IPS DF 6.9 (cell line): Measurements from ENCODE around the gene ITGB8.

ENCODE experiments used
- DNase-seq: peaks from one replicate; pipeline ENCODE4 v3.0.0-alpha.2; 2013; ENCODE audit warnings: low read depth, low spot score
- H3K27ac ChIP-seq: one replicate; pipeline ENCODE4 v1.5.1; 2013; ENCODE audit warnings: low read length, control low read depth
- H3K27me3 ChIP-seq: 2 replicates; pipeline ENCODE4 v1.6.1; 2013; ENCODE audit warnings: mild to moderate bottlenecking, low read length; ENCODE audit not compliant: control insufficient read depth, insufficient read depth
- H3K36me3 ChIP-seq: 2 replicates; pipeline ENCODE4 v1.6.1; 2013; ENCODE audit warnings: low read length; ENCODE audit not compliant: control insufficient read depth, insufficient read depth
- H3K4me1 ChIP-seq: 2 replicates; pipeline ENCODE4 v1.6.1; 2013; ENCODE audit warnings: low read length; ENCODE audit not compliant: control insufficient read depth, insufficient read depth
- H3K4me3 ChIP-seq: 2 replicates; pipeline ENCODE4 v1.5.1; 2013; ENCODE audit warnings: mild to moderate bottlenecking, low read length
- H3K9me3 ChIP-seq: 2 replicates; pipeline ENCODE4 v1.6.1; 2013; ENCODE audit warnings: low read length, inconsistent platforms; ENCODE audit not compliant: control insufficient read depth, insufficient read depth
- WGBS: extraction: QIAGEN DNeasy Blood & Tissue Kit; methylation state at CpG from one replicate; pipeline ENCODE4 v1.1.7; 2013; ENCODE audit warnings: mixed read lengths, missing lambda C conversion rate; ENCODE audit not compliant: insufficient read length, insufficient coverage; 5-methylcytosine and 5-hydroxymethylcytosine counted together

Gene ITGB8

GRCh38 chr7:20395511-20395910 is 64.8 kb downstream of the ITGB8 start:
- Histone ChIP-seq H3K4me1 (no peaks in the 10 kb centered on the region), H3K9me3 (no peaks in the 10 kb centered on the region), H3K27me3 (no peaks in the 10 kb centered on the region; the same call in 1 of the 2 replicates), H3K4me3 (no peak overlapping the region), H3K36me3 (no peaks in the 10 kb centered on the region), H3K27ac (no peak overlapping the region)
- DNase-seq = no peak
- WGBS = no CpG with 5 or more reads among the region's 2 CpGs

- DNase-seq = no peak
- no CpG with 5 or more reads among the region's 2 CpGs for WGBS
- no peak overlapping the region for H3K4me3 ChIP-seq
- no peaks in the 10 kb centered on the region for H3K27me3 ChIP-seq
- H3K4me1 ChIP-seq = no peaks in the 10 kb centered on the region
- H3K36me3 ChIP-seq = no peaks in the 10 kb centered on the region
- H3K9me3 ChIP-seq = no peaks in the 10 kb centered on the region
- no peak overlapping the region for H3K27ac ChIP-seq
These were observed 68.8 kb downstream of the ITGB8 start for GRCh38 chr7:20399521-20399920.

- WGBS = no CpG with 5 or more reads among the region's 3 CpGs
- no peaks in the 10 kb centered on the region for H3K9me3 ChIP-seq
- H3K36me3 ChIP-seq = no peaks in the 10 kb centered on the region
- H3K27ac ChIP-seq = no peak overlapping the region
- no peaks in the 10 kb centered on the region for H3K4me1 ChIP-seq
- H3K27me3 ChIP-seq = no peaks in the 10 kb centered on the region
- no peak overlapping the region for H3K4me3 ChIP-seq
- DNase-seq = no peak
These were observed 71.4 kb downstream of the ITGB8 start for GRCh38 chr7:20401861-20402746.

- no CpG with 5 or more reads among the region's 4 CpGs for WGBS
- Histone ChIP-seq H3K4me3 (no peak overlapping the region), H3K27me3 (no peaks in the 10 kb centered on the region), H3K27ac (no peak overlapping the region), H3K36me3 (no peaks in the 10 kb centered on the region), H3K4me1 (no peaks in the 10 kb centered on the region), H3K9me3 (no peaks in the 10 kb centered on the region)
- DNase-seq = no peak
These were observed 72.1 kb downstream of the ITGB8 start for GRCh38 chr7:20402747-20403230.

GRCh38 chr7:20403331-20403730 is 72.6 kb downstream of the ITGB8 start:
- DNase-seq = no peak

GRCh38 chr7:20404320-20404719 is 73.6 kb downstream of the ITGB8 start:
- WGBS = no CpG with 5 or more reads among the region's 6 CpGs
- Histone ChIP-seq H3K4me3 (no peak overlapping the region), H3K9me3 (no peaks in the 10 kb centered on the region), H3K36me3 (no peaks in the 10 kb centered on the region), H3K27me3 (no peaks in the 10 kb centered on the region), H3K27ac (no peak overlapping the region), H3K4me1 (0 out of 2 replicates have a peak, but pooled peaks cover 2% of the 10 kb centered on the region)
- DNase-seq = no peak

More at GRCh38 chr7:20403331-20403730, 72.6 kb downstream of the ITGB8 start:
- H3K9me3 ChIP-seq = no peaks in the 10 kb centered on the region
- no peaks in the 10 kb centered on the region for H3K36me3 ChIP-seq
- no peaks in the 10 kb centered on the region for H3K27me3 ChIP-seq
- 0 out of 2 replicates have a peak, but pooled peaks cover 2% of the 10 kb centered on the region for H3K4me1 ChIP-seq
- WGBS = no CpG with 5 or more reads among the region's 3 CpGs
- no peak overlapping the region for H3K4me3 ChIP-seq
- H3K27ac ChIP-seq = no peak overlapping the region

GRCh38 chr7:20407585-20408466 is 77.1 kb downstream of the ITGB8 start:
- no peak overlapping the region for H3K4me3 ChIP-seq
- no peaks in the 10 kb centered on the region for H3K9me3 ChIP-seq
- H3K36me3 ChIP-seq = no peaks in the 10 kb centered on the region
- H3K27ac ChIP-seq = no peak overlapping the region
- no CpG with 5 or more reads among the region's 5 CpGs for WGBS
- no peaks in the 10 kb centered on the region for H3K27me3 ChIP-seq
- no peak for DNase-seq
- 0 out of 2 replicates have a peak, but pooled peaks cover 2% of the 10 kb centered on the region for H3K4me1 ChIP-seq

GRCh38 chr7:20408467-20408826 is 77.7 kb downstream of the ITGB8 start:
- no CpG with 5 or more reads among the region's 2 CpGs for WGBS
- Histone ChIP-seq H3K4me1 (0 out of 2 replicates have a peak, but pooled peaks cover 2% of the 10 kb centered on the region), H3K4me3 (no peak overlapping the region), H3K9me3 (no peaks in the 10 kb centered on the region), H3K36me3 (no peaks in the 10 kb centered on the region), H3K27me3 (no peaks in the 10 kb centered on the region), H3K27ac (no peak overlapping the region)
- no peak for DNase-seq

- Histone ChIP-seq H3K4me3 (no peak overlapping the region), H3K9me3 (no peaks in the 10 kb centered on the region), H3K27ac (no peak overlapping the region), H3K4me1 (0 out of 2 replicates have a peak, but pooled peaks cover 2% of the 10 kb centered on the region), H3K27me3 (no peaks in the 10 kb centered on the region), H3K36me3 (no peaks in the 10 kb centered on the region)
- WGBS = no CpG with 5 or more reads among the region's 5 CpGs
- no peak for DNase-seq
These were observed 79.3 kb downstream of the ITGB8 start for GRCh38 chr7:20409961-20410360.

- Histone ChIP-seq H3K4me1 (0 out of 2 replicates have a peak, but pooled peaks cover 2% of the 10 kb centered on the region), H3K36me3 (no peaks in the 10 kb centered on the region), H3K27me3 (no peaks in the 10 kb centered on the region), H3K27ac (no peak overlapping the region), H3K4me3 (no peak overlapping the region), H3K9me3 (no peaks in the 10 kb centered on the region)
- DNase-seq = no peak
- no CpG with 5 or more reads among the region's 2 CpGs for WGBS
These were observed 80.7 kb downstream of the ITGB8 start for GRCh38 chr7:20411372-20411771.
